DOHH2 (cell line): ENCODE measurements around the gene TLR10.

ENCODE experiments used
- EZH2phosphoT487 ChIP-seq: fragments of 200-600 bp; sonication (generic); IDR thresholded peaks from 2 replicates; pipeline ENCODE4 v1.6.1; 2017; ENCODE audit warnings: borderline replicate concordance, mild to moderate bottlenecking, antibody characterized with exemption, low read length, moderate library complexity, mixed read lengths
- TF ChIP-seq, protein P1 (sequence below): fragments of 200-600 bp; sonication (generic); IDR thresholded peaks from one replicate; pipeline ENCODE4 v1.5.1; 2014; ENCODE audit warnings: antibody characterized with exemption, mild to moderate bottlenecking, low read depth, low read length; ENCODE audit not compliant: poor library complexity, severe bottlenecking

DNA sequence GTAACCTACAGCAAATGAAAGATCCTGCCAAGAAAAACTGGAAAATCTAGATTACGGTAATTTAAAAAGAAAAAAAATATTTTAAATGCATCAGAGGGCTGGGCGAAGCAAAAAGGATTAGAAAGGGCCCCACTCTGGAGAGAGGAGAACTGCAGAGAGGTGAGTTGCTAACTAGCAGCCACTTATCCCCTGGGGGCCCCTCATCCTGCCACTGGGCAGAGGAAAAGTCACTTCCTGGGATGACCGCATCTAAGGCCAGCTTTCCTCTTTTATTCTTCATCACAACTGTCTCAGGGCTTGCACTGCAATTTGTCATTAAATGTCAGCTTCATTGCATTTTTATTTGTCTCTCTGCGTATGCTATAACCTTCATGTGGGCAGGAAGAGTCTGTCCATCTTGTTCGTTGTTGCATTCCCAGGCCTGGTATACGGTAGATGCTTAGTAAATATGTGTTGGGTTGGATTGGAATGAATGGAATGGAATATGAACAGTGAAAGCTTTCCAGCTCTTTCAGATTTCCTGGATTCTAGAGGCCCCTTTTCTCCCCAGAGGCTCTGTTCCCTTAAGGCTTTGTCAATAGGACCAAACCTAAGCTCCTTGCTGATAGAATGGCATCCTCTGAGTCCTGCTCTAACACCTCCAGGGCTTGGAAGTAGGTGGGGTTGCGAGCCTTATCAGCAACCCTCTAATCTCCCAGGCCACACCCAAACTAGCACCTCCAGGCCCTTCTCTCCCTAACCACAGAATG lies 58.9 kb downstream of the TLR10 start:
- TF ChIP-seq, protein P1, sequence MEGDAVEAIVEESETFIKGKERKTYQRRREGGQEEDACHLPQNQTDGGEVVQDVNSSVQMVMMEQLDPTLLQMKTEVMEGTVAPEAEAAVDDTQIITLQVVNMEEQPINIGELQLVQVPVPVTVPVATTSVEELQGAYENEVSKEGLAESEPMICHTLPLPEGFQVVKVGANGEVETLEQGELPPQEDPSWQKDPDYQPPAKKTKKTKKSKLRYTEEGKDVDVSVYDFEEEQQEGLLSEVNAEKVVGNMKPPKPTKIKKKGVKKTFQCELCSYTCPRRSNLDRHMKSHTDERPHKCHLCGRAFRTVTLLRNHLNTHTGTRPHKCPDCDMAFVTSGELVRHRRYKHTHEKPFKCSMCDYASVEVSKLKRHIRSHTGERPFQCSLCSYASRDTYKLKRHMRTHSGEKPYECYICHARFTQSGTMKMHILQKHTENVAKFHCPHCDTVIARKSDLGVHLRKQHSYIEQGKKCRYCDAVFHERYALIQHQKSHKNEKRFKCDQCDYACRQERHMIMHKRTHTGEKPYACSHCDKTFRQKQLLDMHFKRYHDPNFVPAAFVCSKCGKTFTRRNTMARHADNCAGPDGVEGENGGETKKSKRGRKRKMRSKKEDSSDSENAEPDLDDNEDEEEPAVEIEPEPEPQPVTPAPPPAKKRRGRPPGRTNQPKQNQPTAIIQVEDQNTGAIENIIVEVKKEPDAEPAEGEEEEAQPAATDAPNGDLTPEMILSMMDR, result no peak
- no peak for TF ChIP-seq EZH2phosphoT487
